ENCODE data around the gene PAQR5. TPM values are rescaled to one million over a fixed set of nuclear protein-coding genes. Genes with fewer than 3 reads are reported as not detected.

PAQR5 gene
- 2.6 and 3.5 TPM in 2 replicates for total RNA-seq

DNA sequence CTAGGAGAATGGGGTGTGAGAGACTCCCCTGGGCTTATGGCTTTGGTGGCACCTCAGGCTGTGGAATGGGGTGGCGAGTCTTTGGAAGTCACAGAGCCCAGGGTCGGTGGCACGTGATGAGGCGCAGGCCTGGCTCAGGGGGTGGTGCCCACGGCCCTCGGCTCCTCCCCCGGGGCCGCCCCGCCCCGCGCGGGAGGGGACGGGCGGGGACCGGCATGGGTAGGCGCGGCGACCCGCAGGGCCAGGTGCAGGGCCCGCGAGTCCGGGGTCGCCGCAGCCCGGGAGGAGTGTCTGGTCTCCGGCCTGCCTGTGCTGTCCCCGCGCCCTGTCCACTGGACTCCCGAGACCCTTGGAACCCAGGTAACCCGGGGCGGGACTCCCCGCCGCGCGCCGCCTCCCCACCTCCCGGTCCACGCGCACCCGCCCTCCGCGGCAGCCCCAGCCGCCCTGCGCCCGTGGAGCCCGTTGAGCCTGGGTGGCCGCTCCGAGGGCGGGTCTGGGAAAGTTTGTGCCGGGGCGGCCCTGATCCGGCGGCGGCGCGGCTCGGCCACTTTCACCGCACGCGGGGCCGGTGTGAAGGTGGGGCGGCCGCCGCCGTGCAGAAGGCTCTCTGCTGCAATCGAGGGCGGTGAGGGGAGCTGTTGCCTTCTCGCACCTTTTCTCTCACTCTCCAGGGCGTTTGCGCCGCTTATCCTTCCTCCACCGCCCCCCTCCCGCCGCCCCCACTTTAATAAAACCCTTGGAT lies at the start of gene PAQR5:
Gene PAQR5 (plus strand): TSS at position 216 of the 745 bp plus-strand sequence. CDS start 61,169 bp downstream, outside the sequence.

DNA sequence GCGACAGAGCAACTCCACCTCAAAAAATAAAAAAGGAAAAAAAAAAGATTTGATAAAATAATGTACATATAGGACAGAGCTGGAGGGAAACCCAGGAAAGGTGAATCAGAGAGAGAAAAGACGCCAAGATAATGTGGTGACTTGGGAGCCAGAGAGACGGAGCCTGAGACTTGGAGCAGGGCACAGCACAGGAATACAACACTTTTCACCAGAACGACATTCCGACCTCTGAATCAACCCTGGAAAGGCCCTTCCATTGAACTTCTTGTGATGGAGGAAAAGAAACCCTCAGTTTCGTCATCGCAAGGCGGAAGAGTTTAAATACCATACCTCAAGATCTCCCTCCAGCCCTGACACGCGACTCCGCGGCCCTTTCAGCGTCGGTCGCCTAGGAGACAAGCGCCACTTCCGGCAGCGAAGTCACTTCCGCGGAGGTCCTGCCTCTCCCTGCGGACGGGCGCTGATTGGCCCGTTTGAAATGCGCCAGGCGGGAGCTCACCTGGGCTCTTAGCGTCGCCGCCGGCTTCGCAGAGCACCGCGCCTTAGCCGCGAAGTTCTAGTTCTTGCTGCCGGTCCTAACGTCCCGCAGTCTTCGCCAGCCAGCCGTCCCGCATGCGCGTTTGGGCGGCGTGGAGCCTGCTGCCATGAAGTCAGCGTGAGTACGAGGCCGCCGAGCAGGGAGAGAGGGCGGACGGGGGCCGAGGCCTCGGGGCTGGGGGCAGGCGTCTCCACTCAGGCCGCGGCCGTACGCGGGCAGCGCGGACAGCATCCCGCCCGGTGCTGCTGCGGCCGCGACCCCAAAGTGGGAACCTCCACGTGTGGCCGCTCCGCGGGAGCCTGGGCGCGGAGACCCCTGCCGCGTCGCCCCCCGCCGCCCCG lies 115.3 kb downstream of the PAQR5 start, which contains the start of gene KIF23:
Gene KIF23 (plus strand): TSS at position 528 of the 879 bp plus-strand sequence. CDS start 117 bp downstream, at position 645.

GRCh38 chr15:69452692-69453521 lies 154.2 kb downstream of the PAQR5 start, which contains the start of gene RPLP1:
Gene RPLP1, plus strand, starts transcription at chr15:69452818. Its CDS starts 131 bp downstream, at chr15:69452949.

Other genes starting within 250 kb of the PAQR5 start
- 12.0 and 13.6 TPM in 2 replicates for gene GLCE, start 138.3 kb upstream of the PAQR5 start, total RNA-seq
- gene KIF23, start 115.4 kb downstream of the PAQR5 start, total RNA-seq, result 10.0 and 10.5 TPM in 2 replicates
- gene RPLP1, start 153.9 kb downstream of the PAQR5 start, total RNA-seq, result 80.0 and 81.0 TPM in 2 replicates

Data from hair follicle dermal papilla cell (primary cell).